ENCODE data around the gene HSD11B2. TPM values are rescaled to one million over a fixed set of nuclear protein-coding genes. Genes with fewer than 3 reads are reported as not detected.

Gene HSD11B2
- total and polyA plus RNA-seq, 2 of the 4 experiments (the other 2 are of a cell fraction) = 0.26 TPM; not detected in 1

GRCh38 chr16:67412294-67412693, 18.6 kb upstream of the HSD11B2 start:
- Histone ChIP-seq H4K20me1 (ENCODE audit: insufficient read depth, low read length) (no peaks in the 10 kb centered on the region), H3K14ac (replicated peaks; ENCODE audit: low read depth, low read length) (no peak overlapping the region), H3K79me1 (ENCODE audit: low read depth in 1 of 2, low read length in 2 of 2) (peaks cover 2 to 19% of the 10 kb centered on the region in 2 experiments; a peak in 3 of 4 replicates), H2BK15ac (ENCODE audit: low read depth, low read length) (no peak overlapping the region), H3K56ac (ENCODE audit: extremely low read depth, insufficient read depth, low read length) (no peak overlapping the region), H3K9me1 (ENCODE audit: insufficient read depth, low read length) (peaks cover 6% of the 10 kb centered on the region), H3K27ac (ENCODE audit: insufficient read depth, low read length) (no peak overlapping the region), H2AK9ac (replicated peaks; ENCODE audit: low read depth, low read length, poor library complexity) (no peak overlapping the region), H3K4me2 (ENCODE audit: low read depth, low read length) (no peak overlapping the region), H4K91ac (ENCODE audit: insufficient read depth, low read depth, low read length) (no peak overlapping the region), H2BK20ac (ENCODE audit: low read depth, low read length) (no peak overlapping the region), H2AFZ (replicated peaks; ENCODE audit: low read length, poor library complexity) (no peak overlapping the region), H2AK5ac (ENCODE audit: low read depth, low read length) (no peak overlapping the region), H3K18ac (ENCODE audit: low read depth, low read length) (no peak overlapping the region), H3K9me3 (ENCODE audit: control insufficient read depth, insufficient read depth, low read length) (no peaks in the 10 kb centered on the region), H3K9ac (ENCODE audit: low read depth, low read length) (no peak overlapping the region), H3K4me1 (ENCODE audit: control insufficient read depth, insufficient read depth, low read length) (peaks cover 3% of the 10 kb centered on the region), H3K27me3 (ENCODE audit: control insufficient read depth, insufficient read depth, low read length) (no peaks in the 10 kb centered on the region), H3K4me3 (ENCODE audit: insufficient read depth, low read depth, low read length) (no peak overlapping the region), H3K36me3 (ENCODE audit: control insufficient read depth, insufficient read depth, low read length) (no peaks in the 10 kb centered on the region), H2BK5ac (ENCODE audit: low read depth, low read length, poor library complexity, severe bottlenecking) (no peak overlapping the region), H4K8ac (ENCODE audit: low read depth in 2 of 2, low read length in 2 of 2) (no peak overlapping the region), H4K5ac (ENCODE audit: low read depth, low read length) (no peak overlapping the region), H2BK120ac (ENCODE audit: low read depth, low read length) (no peak overlapping the region), H3K23ac (ENCODE audit: low read depth, low read length) (0 out of 2 replicates have a peak overlapping the region, but pooled peaks have one; percentile 41), H3K4ac (ENCODE audit: low read depth, low read length) (no peak overlapping the region)
- in situ Hi-C loops (cut with MboI; ENCODE audit: low sequenced_read_pairs) = no loop called here
- no CpG with 5 or more reads among the region's 2 CpGs for whole genome bisulfite sequencing, 2 experiments (ENCODE audit: extremely low coverage in 2 of 2, insufficient read length in 1 of 2)
- BruUV-seq (replicated peaks) = no TSS peak
- intact Hi-C loops (cut with micrococcal nuclease) = no loop called here
- TF ChIP-seq POLR2A (IDR thresholded peaks at IDR 0.05; ENCODE audit: low read depth, low read length) (no peak), CHD1 (IDR thresholded peaks at IDR 0.05; ENCODE audit: low read depth, low read length) (no peak), BHLHE40 (IDR thresholded peaks at IDR 0.05; ENCODE audit: low read depth, low read length) (no peak), MXI1 (IDR thresholded peaks at IDR 0.05; ENCODE audit: borderline replicate concordance, low read depth, low read length) (no peak), CTCF (conservative IDR thresholded peaks at IDR 0.05; ENCODE audit: low read depth, low read length) (no peak), MAFK (IDR thresholded peaks at IDR 0.05; ENCODE audit: low read depth, low read length) (no peak), MAZ (IDR thresholded peaks at IDR 0.05; ENCODE audit: borderline replicate concordance, low read depth, low read length) (no peak), NFE2L2 (IDR thresholded peaks at IDR 0.05; ENCODE audit: low read depth, low read length) (no peak), ELK1 (IDR thresholded peaks at IDR 0.05; ENCODE audit: borderline replicate concordance, low read depth, low read length) (no peak), SMC3 (IDR thresholded peaks at IDR 0.05; ENCODE audit: low read depth, low read length) (no peak), RCOR1 (IDR thresholded peaks at IDR 0.05; ENCODE audit: insufficient replicate concordance, low read length) (no peak), RAD21 (IDR thresholded peaks at IDR 0.05; ENCODE audit: low read length) (no peak), CEBPB (IDR thresholded peaks at IDR 0.05; ENCODE audit: low read depth, low read length) (no peak), USF2 (IDR thresholded peaks at IDR 0.05; ENCODE audit: low read depth, low read length) (no peak), FOS (IDR thresholded peaks at IDR 0.05; ENCODE audit: low read depth, low read length) (no peak), RFX5 (IDR thresholded peaks at IDR 0.05; ENCODE audit: low read depth, low read length) (no peak)
- POLR2A ChIA-PET (ENCODE audit: unreplicated experiment) = no interaction called here
- ATAC-seq (ENCODE audit: low read depth) (no peak), DNase-seq (no peak)
- CTCF ChIA-PET = interaction anchor here (0.6 to 1.5 kb wide), 3 partner anchors 15 to 39 kb away, joined by 3 to 12 read pairs (median 6); no protein-coding TSS in a partner anchor
- dilution Hi-C loops (cut with HindIII; ENCODE audit: low sequenced_read_pairs, unreplicated experiment) = no loop called here

Measured in IMR-90 (cell line).